ENCODE data around the gene GMDS. TPM values are rescaled to one million over a fixed set of nuclear protein-coding genes. Genes with fewer than 3 reads are reported as not detected.

The GMDS gene
- total and polyA plus RNA-seq, 2 experiments from 2014 or later: 30.1 to 36.5 TPM

- TF ChIP-seq ZNF462 (CRISPR knock-in tag; IDR thresholded peaks at IDR 0.05): no peak
Measured at GRCh38 chr6:1940381-1940780, 305.0 kb downstream of the GMDS start (continued).

- Histone ChIP-seq H3K4me1 (ENCODE audit: insufficient read depth) (no peaks in the 10 kb centered on the region), H3K9me2 (ENCODE audit: insufficient read depth) (no peaks in the 10 kb centered on the region; the same call in 1 of the 2 replicates), H3K79me2 (replicated peaks; ENCODE audit: insufficient read depth) (no peaks in the 10 kb centered on the region), H3F3A (replicated peaks; ENCODE audit: low read depth) (no peaks in the 10 kb centered on the region), H3K4me2 (no peak overlapping the region), H3K4me3 (no peak overlapping the region), H2AFZ (no peak overlapping the region), H3K36me3 (ENCODE audit: insufficient read depth) (no peaks in the 10 kb centered on the region), H3K27ac (ENCODE audit: low read depth) (no peak overlapping the region), H4K20me1 (replicated peaks; ENCODE audit: insufficient read depth) (no peaks in the 10 kb centered on the region), H3K27me3 (ENCODE audit: insufficient read depth) (no peaks in the 10 kb centered on the region)
- no peaks in the 10 kb centered on the region for H3K9me3 Mint-ChIP-seq
- DNase-seq (ENCODE audit: low spot score) (no peak), ATAC-seq (no peak)
- no peak overlapping the region for H3K27ac Mint-ChIP-seq
- H3K27me3 Mint-ChIP-seq (ENCODE audit: insufficient read depth, low read depth, poor library complexity): no peaks in the 10 kb centered on the region
- no peaks in the 10 kb centered on the region; the same call in 2 of the 3 replicates for H3K36me3 Mint-ChIP-seq (ENCODE audit: low read depth)
- H3K4me1 Mint-ChIP-seq: no peaks in the 10 kb centered on the region
- no peak overlapping the region for H3K4me3 Mint-ChIP-seq
- TF ChIP-seq STAT1 (IDR thresholded peaks at IDR 0.05; ENCODE audit: unreplicated experiment): no peak
- no peak for TF ChIP-seq NANOG (IDR thresholded peaks at IDR 0.05; ENCODE audit: borderline replicate concordance)
Measured at GRCh38 chr6:1933292-1933691, 312.1 kb downstream of the GMDS start.

- no peak overlapping the region for H2AFZ ChIP-seq
- no peaks in the 10 kb centered on the region for H3F3A ChIP-seq (replicated peaks; ENCODE audit: low read depth)
- ATAC-seq (no peak), DNase-seq (ENCODE audit: low spot score) (no peak)
- no peaks in the 10 kb centered on the region for H3K36me3 ChIP-seq (ENCODE audit: insufficient read depth)
- Mint-ChIP-seq H3K4me1 (no peaks in the 10 kb centered on the region), H3K36me3 (ENCODE audit: low read depth) (peaks cover 4% of the 10 kb centered on the region; the same call in 2 of the 3 replicates), H3K9me3 (no peaks in the 10 kb centered on the region), H3K27me3 (ENCODE audit: insufficient read depth, low read depth, poor library complexity) (no peaks in the 10 kb centered on the region), H3K27ac (no peak overlapping the region), H3K4me3 (no peak overlapping the region)
- no peaks in the 10 kb centered on the region for H3K79me2 ChIP-seq (replicated peaks; ENCODE audit: insufficient read depth)
- no peaks in the 10 kb centered on the region; the same call in 1 of the 2 replicates for H3K9me2 ChIP-seq (ENCODE audit: insufficient read depth)
- no peak overlapping the region for H3K4me3 ChIP-seq
- no peak overlapping the region for H3K27ac ChIP-seq (ENCODE audit: low read depth)
- H3K4me1 ChIP-seq (ENCODE audit: insufficient read depth): no peaks in the 10 kb centered on the region
- H4K20me1 ChIP-seq (replicated peaks; ENCODE audit: insufficient read depth): no peaks in the 10 kb centered on the region
- H3K4me2 ChIP-seq: no peak overlapping the region
- H3K27me3 ChIP-seq (ENCODE audit: insufficient read depth): no peaks in the 10 kb centered on the region
- TF ChIP-seq NANOG (IDR thresholded peaks at IDR 0.05; ENCODE audit: borderline replicate concordance) (no peak), EZH2 (IDR thresholded peaks at IDR 0.05; ENCODE audit: low read depth, unreplicated experiment) (no peak), POLR2AphosphoS5 (IDR thresholded peaks at IDR 0.05; ENCODE audit: low read depth) (no peak), ZNF114 (CRISPR knock-in tag; IDR thresholded peaks at IDR 0.05) (no peak), CTCF (conservative IDR thresholded peaks at IDR 0.05; ENCODE audit: low read depth in 2 of 2) (no peak), STAT1 (IDR thresholded peaks at IDR 0.05; ENCODE audit: unreplicated experiment) (no peak), ETS1 (IDR thresholded peaks at IDR 0.05) (no peak)
Measured at GRCh38 chr6:1931817-1932216, 313.6 kb downstream of the GMDS start.
